ENCODE data around the gene CPE. TPM values are rescaled to one million over a fixed set of nuclear protein-coding genes. Genes with fewer than 3 reads are reported as not detected.

The CPE gene
- polyA plus RNA-seq, 1 of the 3 experiments (the other 2 are of a cell fraction): 18.2 TPM

- whole genome bisulfite sequencing (ENCODE audit: low lambda C conversion rate): 67% methylated on average over 9 of the region's 9 CpGs
- no peaks in the 10 kb centered on the region for H3K36me3 ChIP-seq (replicated peaks in 1 of 2; ENCODE audit: control insufficient read depth in 1 of 2, insufficient read depth in 2 of 2, low read length in 1 of 2)
- TF ChIP-seq MXI1 (IDR thresholded peaks at IDR 0.05; ENCODE audit: low read depth, low read length) (no peak), USF2 (IDR thresholded peaks at IDR 0.05; ENCODE audit: borderline replicate concordance, low read depth, low read length) (no peak), RCOR1 (IDR thresholded peaks at IDR 0.05; ENCODE audit: low read length) (no peak), GABPA (IDR thresholded peaks at IDR 0.05; ENCODE audit: low read depth) (no peak), EZH2phosphoT487 (IDR thresholded peaks at IDR 0.05; ENCODE audit: borderline replicate concordance, low read depth) (no peak), FOXJ3 (CRISPR knock-in tag; IDR thresholded peaks at IDR 0.05) (no peak), TCF12 (IDR thresholded peaks at IDR 0.05) (no peak), SMC3 (IDR thresholded peaks at IDR 0.05; ENCODE audit: low read depth, low read length) (no peak), NFIC (IDR thresholded peaks at IDR 0.05; ENCODE audit: borderline replicate concordance) (no peak), POLR2AphosphoS5 (IDR thresholded peaks at IDR 0.05; ENCODE audit: low read depth, low read length) (no peak), SIN3A (IDR thresholded peaks at IDR 0.05; ENCODE audit: borderline replicate concordance, low read depth, low read length) (no peak), FOXM1 (IDR thresholded peaks at IDR 0.05; ENCODE audit: low read depth) (no peak), IRF3 (IDR thresholded peaks at IDR 0.05; ENCODE audit: low read depth, low read length) (no peak), RFX5 (IDR thresholded peaks at IDR 0.05; ENCODE audit: low read length) (no peak), YY1 (IDR thresholded peaks at IDR 0.05; ENCODE audit: low read depth) (no peak), TEAD4 (IDR thresholded peaks at IDR 0.05; ENCODE audit: borderline replicate concordance, insufficient read depth) (no peak)
- TF ChIP-seq, protein P1, sequence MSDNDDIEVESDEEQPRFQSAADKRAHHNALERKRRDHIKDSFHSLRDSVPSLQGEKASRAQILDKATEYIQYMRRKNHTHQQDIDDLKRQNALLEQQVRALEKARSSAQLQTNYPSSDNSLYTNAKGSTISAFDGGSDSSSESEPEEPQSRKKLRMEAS (IDR thresholded peaks at IDR 0.05; ENCODE audit: low read depth): no peak
- TF ChIP-seq, protein P2, sequence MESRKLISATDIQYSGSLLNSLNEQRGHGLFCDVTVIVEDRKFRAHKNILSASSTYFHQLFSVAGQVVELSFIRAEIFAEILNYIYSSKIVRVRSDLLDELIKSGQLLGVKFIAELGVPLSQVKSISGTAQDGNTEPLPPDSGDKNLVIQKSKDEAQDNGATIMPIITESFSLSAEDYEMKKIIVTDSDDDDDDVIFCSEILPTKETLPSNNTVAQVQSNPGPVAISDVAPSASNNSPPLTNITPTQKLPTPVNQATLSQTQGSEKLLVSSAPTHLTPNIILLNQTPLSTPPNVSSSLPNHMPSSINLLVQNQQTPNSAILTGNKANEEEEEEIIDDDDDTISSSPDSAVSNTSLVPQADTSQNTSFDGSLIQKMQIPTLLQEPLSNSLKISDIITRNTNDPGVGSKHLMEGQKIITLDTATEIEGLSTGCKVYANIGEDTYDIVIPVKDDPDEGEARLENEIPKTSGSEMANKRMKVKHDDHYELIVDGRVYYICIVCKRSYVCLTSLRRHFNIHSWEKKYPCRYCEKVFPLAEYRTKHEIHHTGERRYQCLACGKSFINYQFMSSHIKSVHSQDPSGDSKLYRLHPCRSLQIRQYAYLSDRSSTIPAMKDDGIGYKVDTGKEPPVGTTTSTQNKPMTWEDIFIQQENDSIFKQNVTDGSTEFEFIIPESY (IDR thresholded peaks at IDR 0.05; ENCODE audit: borderline replicate concordance, low read depth): no peak
- TF ChIP-seq, protein P3, sequence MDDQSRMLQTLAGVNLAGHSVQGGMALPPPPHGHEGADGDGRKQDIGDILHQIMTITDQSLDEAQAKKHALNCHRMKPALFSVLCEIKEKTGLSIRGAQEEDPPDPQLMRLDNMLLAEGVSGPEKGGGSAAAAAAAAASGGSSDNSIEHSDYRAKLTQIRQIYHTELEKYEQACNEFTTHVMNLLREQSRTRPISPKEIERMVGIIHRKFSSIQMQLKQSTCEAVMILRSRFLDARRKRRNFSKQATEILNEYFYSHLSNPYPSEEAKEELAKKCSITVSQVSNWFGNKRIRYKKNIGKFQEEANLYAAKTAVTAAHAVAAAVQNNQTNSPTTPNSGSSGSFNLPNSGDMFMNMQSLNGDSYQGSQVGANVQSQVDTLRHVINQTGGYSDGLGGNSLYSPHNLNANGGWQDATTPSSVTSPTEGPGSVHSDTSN (IDR thresholded peaks at IDR 0.05): no peak
- no peaks in the 10 kb centered on the region for H3F3A ChIP-seq (replicated peaks; ENCODE audit: insufficient read depth)
- no peaks in the 10 kb centered on the region for H3K79me2 ChIP-seq (ENCODE audit: insufficient read depth)
- no peaks in the 10 kb centered on the region for H3K4me1 ChIP-seq (ENCODE audit: control insufficient read depth in 1 of 2, insufficient read depth in 2 of 2, low read depth in 1 of 2, low read length in 1 of 2)
- no peaks in the 10 kb centered on the region for H3K27me3 ChIP-seq (ENCODE audit: insufficient read depth)
- ChIA-PET POLR2A (no interaction called here), CTCF (interaction anchor here (1.5 kb wide), 1 partner anchor 12 kb away, joined by 7 read pairs; no protein-coding TSS in a partner anchor)
- no peak overlapping the region for H2AFZ ChIP-seq (ENCODE audit: low read depth)
- no peak overlapping the region for H3K9ac ChIP-seq
- no peak for DNase-seq
- H3K27ac ChIP-seq (ENCODE audit: low read depth in 2 of 2, low read length in 1 of 2): no peak overlapping the region
- no peaks in the 10 kb centered on the region for H3K9me2 ChIP-seq
- no peak overlapping the region for H3K4me2 ChIP-seq
- no peaks in the 10 kb centered on the region for H3K9me3 ChIP-seq
- no peaks in the 10 kb centered on the region for H4K20me1 ChIP-seq (ENCODE audit: insufficient read depth)
- no peak overlapping the region for H3K4me3 ChIP-seq (ENCODE audit: low read depth in 2 of 2, low read length in 1 of 2)
These were observed 145.9 kb downstream of the CPE start for GRCh38 chr4:165524532-165525190.
